Measurements from ENCODE around the gene GNS. TPM values are rescaled to one million over a fixed set of nuclear protein-coding genes. Genes with fewer than 3 reads are reported as not detected.

Gene GNS
- total and polyA plus RNA-seq, 2 of the 13 experiments (the other 11 are each of a cell fraction or from before 2014, with no cell fraction given): 49.8 to 51.0 TPM

- TF ChIP-seq KDM6A (CRISPR knock-in tag; IDR thresholded peaks at IDR 0.05; ENCODE audit: low read depth) (0 out of 2 replicates have a peak, but pooled peaks have one; percentile 10), DMAP1 (CRISPR knock-in tag; IDR thresholded peaks at IDR 0.05) (no peak), FOXJ3 (CRISPR knock-in tag; IDR thresholded peaks at IDR 0.05; ENCODE audit: borderline replicate concordance) (peak; percentile 17; the same call in 1 of the 2 replicates), ZBTB33 (CRISPR knock-in tag; IDR thresholded peaks at IDR 0.05) (no peak), FOSL2 (CRISPR knock-in tag; IDR thresholded peaks at IDR 0.05) (peak; percentile 10; the same call in 1 of the 2 replicates), ZNF609 (CRISPR knock-in tag; IDR thresholded peaks at IDR 0.05; ENCODE audit: borderline replicate concordance) (peak; percentile 44; the same call in 1 of the 2 replicates), ZNF672 (CRISPR knock-in tag; IDR thresholded peaks at IDR 0.05) (no peak), ZNF567 (CRISPR knock-in tag; IDR thresholded peaks at IDR 0.05; ENCODE audit: borderline replicate concordance) (0 out of 2 replicates have a peak, but pooled peaks have one; percentile 49), MLX (CRISPR knock-in tag; IDR thresholded peaks at IDR 0.05) (0 out of 2 replicates have a peak, but pooled peaks have one; percentile 46), TEAD3 (CRISPR knock-in tag; optimal IDR thresholded peaks at IDR 0.05; ENCODE audit: borderline replicate concordance) (peak; percentile 23), SOX13 (IDR thresholded peaks at IDR 0.05) (no peak), SOX13 (CRISPR knock-in tag; conservative IDR thresholded peaks at IDR 0.05 in 1 of 2, IDR thresholded peaks at IDR 0.05 in 1 of 2) (0 out of 4 replicates have a peak, but pooled peaks of 1 of the 2 experiments have one; percentile 10), ZNF136 (CRISPR knock-in tag; IDR thresholded peaks at IDR 0.05; ENCODE audit: low read depth) (no peak), ZNF781 (CRISPR knock-in tag; IDR thresholded peaks at IDR 0.05; ENCODE audit: borderline replicate concordance, not compliant biosample characterization) (peak; percentile 56), HDAC2 (CRISPR knock-in tag; IDR thresholded peaks at IDR 0.05) (peak; percentile 82), HOXA3 (CRISPR knock-in tag; IDR thresholded peaks at IDR 0.05) (peak; percentile 27; the same call in 1 of the 2 replicates), DPF2 (CRISPR knock-in tag; IDR thresholded peaks at IDR 0.05; ENCODE audit: borderline replicate concordance, low read depth) (peak; percentile 41; the same call in 1 of the 2 replicates), TCF7L2 (IDR thresholded peaks at IDR 0.05; ENCODE audit: low read depth, low read length) (no peak), NKX3-1 (CRISPR knock-in tag; IDR thresholded peaks at IDR 0.05) (no peak), YEATS2 (CRISPR knock-in tag; IDR thresholded peaks at IDR 0.05; ENCODE audit: borderline replicate concordance) (no peak)
Measured at GRCh38 chr12:64669270-64669842, 89.8 kb downstream of the GNS start (continued).

Data from HepG2 (cell line).